H9 (cell line): ENCODE results near the gene JSRP1. TPM values are rescaled to one million over a fixed set of nuclear protein-coding genes. Genes with fewer than 3 reads are reported as not detected.

Experiments
- DNase-seq: peaks from one replicate; pipeline ENCODE4 v3.0.0-alpha.2; 2017
- H2AFZ ChIP-seq: one replicate; pipeline ENCODE4 v1.6.1; 2013; ENCODE audit warnings: mild to moderate bottlenecking, low read length, control low read depth, moderate library complexity
- H2AK5ac ChIP-seq: 2 replicates; pipeline ENCODE4 v1.6.1; 2013; ENCODE audit warnings: low read length, control low read depth, mixed read lengths; ENCODE audit not compliant: insufficient read length
- H2BK120ac ChIP-seq: one replicate; pipeline ENCODE4 v1.6.1; 2013; ENCODE audit warnings: low read depth, mild to moderate bottlenecking, low read length, control low read depth, inconsistent platforms; ENCODE audit not compliant: poor library complexity, severe bottlenecking
- H2BK12ac ChIP-seq: 2 replicates; pipeline ENCODE4 v1.6.1; 2013; ENCODE audit warnings: low read length, control low read depth, mixed read lengths, low read depth; ENCODE audit not compliant: insufficient read length
- H2BK15ac ChIP-seq: 2 replicates; pipeline ENCODE4 v1.6.1; 2013; ENCODE audit warnings: low read depth, low read length, control low read depth
- H2BK20ac ChIP-seq: one replicate; pipeline ENCODE4 v1.6.1; 2013; ENCODE audit warnings: low read depth, mild to moderate bottlenecking, low read length, control low read depth, inconsistent platforms; ENCODE audit not compliant: poor library complexity, severe bottlenecking
- H2BK5ac ChIP-seq: 2 replicates; pipeline ENCODE4 v1.6.1; 2013; ENCODE audit warnings: low read length, control low read depth, mixed read lengths; ENCODE audit not compliant: insufficient read length
- H3K14ac ChIP-seq: 2 replicates; pipeline ENCODE4 v1.6.1; 2013; ENCODE audit warnings: low read length, control low read depth; ENCODE audit not compliant: insufficient read depth
- H3K18ac ChIP-seq: 2 replicates; pipeline ENCODE4 v1.6.1; 2013; ENCODE audit warnings: low read depth, mild to moderate bottlenecking, mixed read lengths, low read length, control low read depth; ENCODE audit not compliant: insufficient read length
- H3K23ac ChIP-seq: 2 replicates; pipeline ENCODE4 v1.6.1; 2013; ENCODE audit warnings: low read length, control low read depth, mixed read lengths, low read depth; ENCODE audit not compliant: insufficient read length
- H3K23me2 ChIP-seq: 2 replicates; pipeline ENCODE4 v1.6.1; 2013; ENCODE audit warnings: low read depth, mild to moderate bottlenecking, mixed read lengths, low read length, control low read depth; ENCODE audit not compliant: insufficient read length, poor library complexity, severe bottlenecking
- H3K27ac ChIP-seq: 2 replicates; pipeline ENCODE4 v1.5.1; 2013; ENCODE audit warnings: low read length, control low read depth, mixed read lengths, low read depth; ENCODE audit not compliant: insufficient read length
- H3K27me3 ChIP-seq: 2 replicates; pipeline ENCODE4 v1.6.1; 2013; ENCODE audit warnings: low read length, control low read depth, inconsistent platforms; ENCODE audit not compliant: insufficient read depth
- H3K4ac ChIP-seq: 2 replicates; pipeline ENCODE4 v1.6.1; 2013; ENCODE audit warnings: low read depth, mild to moderate bottlenecking, control low read depth, inconsistent platforms, low read length, moderate library complexity
- H3K4me1 ChIP-seq: 2 replicates; pipeline ENCODE4 v1.6.1; 2013; ENCODE audit warnings: low read length, control low read depth, inconsistent platforms; ENCODE audit not compliant: insufficient read depth
- H3K4me2 ChIP-seq: 2 replicates; pipeline ENCODE4 v1.6.1; 2013; ENCODE audit warnings: low read length, control low read depth, mixed read lengths; ENCODE audit not compliant: insufficient read length, insufficient read depth
- H3K56ac ChIP-seq: 2 replicates; pipeline ENCODE4 v1.6.1; 2013; ENCODE audit warnings: low read depth, mild to moderate bottlenecking, mixed read lengths, low read length, control low read depth; ENCODE audit not compliant: insufficient read length
- H3K79me1 ChIP-seq: 2 replicates; pipeline ENCODE4 v1.6.1; 2013; ENCODE audit warnings: low read depth, mild to moderate bottlenecking, moderate library complexity, low read length, control low read depth, inconsistent platforms; ENCODE audit not compliant: insufficient read depth, poor library complexity, severe bottlenecking
- H3K79me2 ChIP-seq: 2 replicates; pipeline ENCODE4 v1.6.1; 2013; ENCODE audit warnings: low read length, control low read depth, inconsistent platforms; ENCODE audit not compliant: insufficient read depth
- H3K9ac ChIP-seq: 2 replicates; pipeline ENCODE4 v1.6.1; 2013; ENCODE audit warnings: low read length, control low read depth, mixed read lengths; ENCODE audit not compliant: insufficient read length; ENCODE audit errors: extremely low read depth
- H3K9me3 ChIP-seq: one replicate; pipeline ENCODE4 v1.6.1; 2013; ENCODE audit warnings: low read depth, low read length, inconsistent platforms; ENCODE audit not compliant: control insufficient read depth
- H3T11ph ChIP-seq: one replicate; pipeline ENCODE4 v1.6.1; 2013; ENCODE audit warnings: mild to moderate bottlenecking, low read length, control low read depth, inconsistent platforms
- H4K20me1 ChIP-seq: one replicate; pipeline ENCODE4 v1.6.1; 2013; ENCODE audit not compliant: control insufficient read depth, insufficient read length, insufficient read depth
- H4K5ac ChIP-seq: 2 replicates; pipeline ENCODE4 v1.6.1; 2013; ENCODE audit warnings: low read depth, mild to moderate bottlenecking, mixed read lengths, low read length, control low read depth; ENCODE audit not compliant: insufficient read length
- H4K8ac ChIP-seq: replicated peaks from 2 replicates; pipeline ENCODE4 v1.6.1; 2013; ENCODE audit warnings: low read length, control low read depth, mixed read lengths, low read depth; ENCODE audit not compliant: insufficient read length
- H4K91ac ChIP-seq: 2 replicates; pipeline ENCODE4 v1.6.1; 2013; ENCODE audit warnings: low read depth, mild to moderate bottlenecking, moderate library complexity, mixed read lengths, low read length, control low read depth; ENCODE audit not compliant: insufficient read length
- H3K27ac Mint-ChIP-seq, 3 experiments: 2 replicates in 2 of 3; 3 replicates in 1 of 3; pipeline ENCODE4 v1.8.0; 2020 to 2021; ENCODE audit warnings: mixed read lengths in 3 of 3, mild to moderate bottlenecking in 1 of 3, moderate library complexity in 1 of 3
- H3K27me3 Mint-ChIP-seq: 2 replicates; pipeline ENCODE4 v1.8.0; 2021; ENCODE audit warnings: low read depth, mild to moderate bottlenecking, moderate library complexity, mixed read lengths
- H3K36me3 Mint-ChIP-seq, 3 experiments: 2 replicates in 2 of 3; 3 replicates in 1 of 3; pipeline ENCODE4 v1.8.0; 2020 to 2021; ENCODE audit warnings: low read depth in 3 of 3, mixed read lengths in 3 of 3; ENCODE audit not compliant: insufficient read depth in 1 of 3
- H3K4me1 Mint-ChIP-seq, 2 experiments: 2 replicates each; pipeline ENCODE4 v1.8.0; 2020; ENCODE audit warnings: mixed read lengths in 2 of 2
- H3K4me3 Mint-ChIP-seq, 2 experiments: 2 replicates in 1 of 2; 3 replicates in 1 of 2; pipeline ENCODE4 v1.8.0; 2020 to 2021; ENCODE audit warnings: mild to moderate bottlenecking in 2 of 2, mixed read lengths in 2 of 2, moderate library complexity in 1 of 2
- H3K9me3 Mint-ChIP-seq, 2 experiments: 2 replicates in 1 of 2; 3 replicates in 1 of 2; pipeline ENCODE4 v1.8.0; 2020; ENCODE audit warnings: mild to moderate bottlenecking in 2 of 2, mixed read lengths in 2 of 2, moderate library complexity in 1 of 2
- CTCF ChIP-seq: fragments of 200-600 bp; sonication (generic); conservative IDR thresholded peaks from 3 replicates; pipeline ENCODE4 v1.8.0; 2021; ENCODE audit warnings: antibody characterized with exemption, mild to moderate bottlenecking
- WGBS: extraction: QIAGEN DNeasy Blood & Tissue Kit; methylation state at CpG from one replicate; pipeline ENCODE4 v1.1.7; 2013; ENCODE audit warnings: missing lambda C conversion rate, low lambda C conversion rate, mixed read lengths; ENCODE audit not compliant: insufficient read length; ENCODE audit errors: extremely low coverage; 5-methylcytosine and 5-hydroxymethylcytosine counted together
- total RNA-seq: library from RNA; stranded (reverse); gene quantifications from 2 replicates; pipeline ENCODE4 v1.2.1, GENCODE V29; 2021

The JSRP1 gene
- total RNA-seq, 1 experiment from 2014 or later, result 0.90 TPM

- Histone ChIP-seq H3K79me1 (no peaks in the 10 kb centered on the region), H4K91ac (no peak overlapping the region), H4K5ac (no peak overlapping the region), H4K20me1 (no peaks in the 10 kb centered on the region), H3K9me3 (no peaks in the 10 kb centered on the region), H3K18ac (no peak overlapping the region), H2AK5ac (no peak overlapping the region), H3K23me2 (peaks cover 7% of the 10 kb centered on the region), H3K27me3 (peaks cover 34% of the 10 kb centered on the region; the same call in 1 of the 2 replicates), H3K4ac (no peak overlapping the region), H2BK12ac (no peak overlapping the region), H3K14ac (no peak overlapping the region; the same call in 1 of the 2 replicates), H2BK20ac (no peak overlapping the region), H3K4me1 (no peaks in the 10 kb centered on the region), H3K23ac (no peak overlapping the region), H2AFZ (no peak overlapping the region), H4K8ac (no peak overlapping the region), H2BK5ac (no peak overlapping the region), H3K9ac (no peak overlapping the region), H2BK120ac (no peak overlapping the region), H3K56ac (no peak overlapping the region), H3K4me2 (no peak overlapping the region), H3T11ph (no peak overlapping the region), H2BK15ac (no peak overlapping the region), H3K79me2 (no peaks in the 10 kb centered on the region), H3K27ac (no peak overlapping the region)
- no peak for TF ChIP-seq CTCF
- DNase-seq, result no peak
- WGBS, result no CpG with 5 or more reads among the region's 20 CpGs
- H3K4me3 Mint-ChIP-seq, result no peak overlapping the region
- peaks cover 5 to 6% of the 10 kb centered on the region in 2 experiments; a peak in 3 of 5 replicates for H3K9me3 Mint-ChIP-seq
- H3K36me3 Mint-ChIP-seq, result peaks cover 0 to 7% (median 4%) of the 10 kb centered on the region in 3 experiments; a peak in 3 of 7 replicates
- no peak overlapping the region for H3K27ac Mint-ChIP-seq
- peaks cover 86% of the 10 kb centered on the region for H3K27me3 Mint-ChIP-seq
- H3K4me1 Mint-ChIP-seq, result peaks cover 7 to 17% of the 10 kb centered on the region in 2 experiments; a peak in 3 of 4 replicates
Measured at GRCh38 chr19:2286402-2287140, 30.4 kb upstream of the JSRP1 start.
